ENCODE measurements around the gene SEC31A. TPM values are rescaled to one million over a fixed set of nuclear protein-coding genes. Genes with fewer than 3 reads are reported as not detected.
"Not testable (repeated sequence)": the region's sequence is repeated elsewhere in the genome, so short reads cannot be mapped to it uniquely, and the experiment has no call there.

Gene SEC31A
- 146 and 150 TPM in 2 replicates for total RNA-seq (2014; rRNA removed; shearing (Covaris generic))

DNA sequence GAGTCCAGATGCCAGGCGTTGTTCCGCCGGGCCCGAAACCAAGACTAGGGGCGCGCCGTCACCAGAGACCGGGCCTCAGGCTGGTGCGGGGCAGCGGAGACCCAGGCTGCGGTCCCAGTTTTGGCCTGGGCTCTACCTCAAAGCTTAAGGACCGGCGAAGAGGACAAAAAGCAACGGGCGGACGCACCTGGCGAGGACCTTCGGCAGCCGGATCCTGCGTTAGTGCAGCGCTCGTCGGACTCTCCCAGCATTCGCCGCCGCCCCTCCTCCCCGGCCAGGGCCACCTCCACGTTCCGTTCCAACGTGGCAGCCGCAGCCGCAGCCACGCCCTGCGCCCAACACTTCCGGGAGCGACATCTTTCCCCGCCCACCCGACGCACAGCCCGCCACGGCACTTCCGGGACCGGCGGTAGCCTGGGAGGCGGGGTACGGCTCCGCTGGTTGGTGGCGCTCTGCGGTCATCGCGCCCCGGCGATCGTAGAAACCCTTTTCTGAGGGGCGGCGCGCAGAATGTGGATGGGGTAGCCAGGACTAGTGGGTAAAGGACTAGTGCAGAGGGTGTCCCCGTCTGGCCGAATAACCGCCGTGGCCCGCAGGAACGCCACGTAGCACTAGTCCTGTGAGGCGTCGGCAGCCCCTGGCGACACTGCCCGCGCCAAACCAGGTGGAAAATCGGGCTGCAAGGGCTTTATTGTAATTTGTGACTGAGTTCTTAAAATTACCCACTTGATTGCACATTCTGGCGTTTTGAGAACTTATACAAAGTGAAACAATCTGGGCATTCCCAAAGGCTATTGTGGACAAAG lies at the start of gene SEC31A:
SEC31A (minus strand) TSS at position 253 of the 806 bp plus-strand sequence. CDS start 9,217 bp downstream, outside the sequence.
- peak; percentile 83 for DNase-seq (ENCODE audit: low spot score)

DNA sequence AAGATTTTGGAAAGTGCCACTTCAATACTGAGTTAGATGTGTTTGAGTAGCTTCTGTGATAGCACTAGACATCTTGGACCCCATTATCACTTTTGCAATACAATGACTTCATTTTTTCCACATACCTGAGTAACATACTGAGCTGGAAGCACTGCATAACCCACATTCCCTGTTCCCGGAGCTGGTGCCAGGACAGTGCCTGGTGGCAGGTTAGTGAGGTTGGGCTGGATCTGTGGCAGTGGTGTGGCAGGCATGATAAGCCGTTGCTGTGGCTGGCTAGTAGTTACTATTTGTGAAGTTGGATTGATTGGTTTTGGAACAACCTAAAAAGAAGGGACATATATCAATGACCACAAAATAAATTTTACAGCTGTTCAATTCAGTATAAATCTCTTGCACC lies 48.5 kb upstream of the SEC31A start:
- no peak for DNase-seq (ENCODE audit: low spot score)

DNA sequence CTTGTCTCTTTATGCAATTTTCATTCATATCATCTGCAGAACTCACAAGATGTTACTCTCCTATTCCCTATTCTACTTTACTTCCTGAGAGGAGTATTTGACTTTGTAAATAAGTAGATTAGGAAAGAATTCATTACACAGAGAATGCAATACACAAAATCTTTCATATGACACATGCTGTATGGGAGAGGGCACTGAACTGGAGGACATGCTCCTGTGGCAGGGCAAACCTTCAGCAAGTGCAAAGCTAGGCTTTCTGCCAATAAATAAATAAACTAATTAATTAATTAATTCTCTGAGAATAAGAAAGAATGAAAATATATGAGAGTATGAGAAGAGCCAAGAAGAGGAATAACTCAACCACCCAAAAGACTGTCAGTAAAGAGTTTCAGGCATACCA lies 43.5 kb upstream of the SEC31A start:
- no peak for DNase-seq (ENCODE audit: low spot score)

GRCh38 chr4:82930848-82931755 lies 40.1 kb upstream of the SEC31A start:
- no peak for DNase-seq (ENCODE audit: low spot score)

- no peak for DNase-seq (ENCODE audit: low spot score)
Measured at GRCh38 chr4:82921795-82922194, 30.8 kb upstream of the SEC31A start.

- DNase-seq (ENCODE audit: low spot score) = no peak
Measured at GRCh38 chr4:82919386-82919785, 28.4 kb upstream of the SEC31A start.

DNA sequence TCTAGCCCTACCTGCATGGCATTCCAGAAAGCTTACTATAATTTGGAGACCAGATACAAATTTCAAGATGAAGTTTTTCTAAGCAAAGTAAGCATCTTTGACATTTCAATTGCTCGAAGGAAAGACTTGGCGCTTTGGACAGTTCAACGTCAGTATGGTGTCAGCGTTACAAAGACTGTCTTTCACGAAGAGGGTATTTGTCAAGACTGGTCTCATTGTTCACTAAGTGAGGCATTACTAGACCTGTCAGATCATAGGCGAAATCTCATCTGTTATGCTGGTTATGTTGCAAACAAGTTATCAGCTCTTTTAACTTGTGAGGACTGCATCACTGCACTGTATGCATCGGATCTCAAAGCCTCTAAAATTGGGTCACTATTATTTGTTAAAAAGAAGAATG lies 27.1 kb upstream of the SEC31A start:
- no peak for DNase-seq (ENCODE audit: low spot score)

- DNase-seq (ENCODE audit: low spot score) = not testable (repeated sequence)
Measured at GRCh38 chr4:82913968-82914367, 23.0 kb upstream of the SEC31A start.

- DNase-seq (ENCODE audit: low spot score) = no peak
Measured at GRCh38 chr4:82913305-82913704, 22.4 kb upstream of the SEC31A start.

GRCh38 chr4:82909326-82909725 lies 18.4 kb upstream of the SEC31A start:
- DNase-seq (ENCODE audit: low spot score) = no peak

DNA sequence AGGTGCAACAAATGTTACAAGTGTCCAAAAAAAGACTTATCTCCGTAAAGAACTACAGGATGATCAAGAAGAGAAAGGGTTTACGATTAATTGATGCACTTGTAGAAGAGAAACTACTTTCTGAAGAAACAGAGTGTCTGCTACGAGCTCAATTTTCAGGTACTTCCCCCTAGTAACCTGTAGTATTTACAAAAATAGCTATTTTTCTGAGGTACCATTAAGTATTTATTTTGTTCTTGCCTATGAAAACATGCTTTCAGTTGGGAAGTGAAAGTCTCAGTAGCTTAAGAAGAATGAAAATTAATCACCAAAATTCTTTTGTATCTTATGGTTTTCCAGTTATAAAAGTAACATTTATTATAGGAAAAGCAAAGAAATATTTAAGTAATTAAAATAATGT lies 15.5 kb upstream of the SEC31A start:
- DNase-seq (ENCODE audit: low spot score) = no peak

GRCh38 chr4:82905205-82905604 lies 14.3 kb upstream of the SEC31A start:
- peak; percentile 28 for DNase-seq (ENCODE audit: low spot score)

GRCh38 chr4:82903737-82904136 lies 12.8 kb upstream of the SEC31A start:
- no peak for DNase-seq (ENCODE audit: low spot score)

GRCh38 chr4:82901183-82901718 lies 10.3 kb upstream of the SEC31A start:
- no peak for DNase-seq (ENCODE audit: low spot score)

GRCh38 chr4:82900411-82901182 lies 9.6 kb upstream of the SEC31A start, which contains the start of gene THAP9:
TSS of gene THAP9 (plus strand) at chr4:82900735. CDS start at chr4:82900803, 68 bp downstream.
- DNase-seq (ENCODE audit: low spot score) = peak; percentile 98

GRCh38 chr4:82900066-82900410 lies 9.1 kb upstream of the SEC31A start:
- DNase-seq (ENCODE audit: low spot score) = peak; percentile 45

- DNase-seq (ENCODE audit: low spot score) = peak; percentile 6
Measured at GRCh38 chr4:82899374-82900065, 8.6 kb upstream of the SEC31A start.

GRCh38 chr4:82898322-82899243 lies 7.6 kb upstream of the SEC31A start:
- DNase-seq (ENCODE audit: low spot score) = peak; percentile 70

- no peak for DNase-seq (ENCODE audit: low spot score)
Measured at GRCh38 chr4:82896755-82897154, 5.8 kb upstream of the SEC31A start.

- DNase-seq (ENCODE audit: low spot score) = no peak
Measured at GRCh38 chr4:82893942-82894341, 3.0 kb upstream of the SEC31A start.

All from A172 (cell line).